ENCODE measurements around the gene CHD9NB.
"Not testable (repeated sequence)": the region's sequence is repeated elsewhere in the genome, so short reads cannot be mapped to it uniquely, and the experiment has no call there.

CHD9NB gene

GRCh38 chr16:53083119-53083518 lies 30.4 kb upstream of the CHD9NB start:
- no peak for DNase-seq

GRCh38 chr16:53082509-53082908 lies 29.8 kb upstream of the CHD9NB start:
- no peak for DNase-seq

GRCh38 chr16:53081686-53082407 lies 29.1 kb upstream of the CHD9NB start:
- no peak for DNase-seq

- DNase-seq, result no peak
Observed at GRCh38 chr16:53081032-53081424, 28.3 kb upstream of the CHD9NB start.

GRCh38 chr16:53080345-53081031 lies 27.8 kb upstream of the CHD9NB start:
- DNase-seq, result no peak

GRCh38 chr16:53078765-53079485 lies 26.2 kb upstream of the CHD9NB start:
- DNase-seq, result no peak

GRCh38 chr16:53078247-53078646 lies 25.6 kb upstream of the CHD9NB start:
- no peak for DNase-seq

GRCh38 chr16:53075461-53075860 lies 22.8 kb upstream of the CHD9NB start:
- not testable (repeated sequence) for DNase-seq

- not testable (repeated sequence) for DNase-seq
Observed at GRCh38 chr16:53074296-53074695, 21.6 kb upstream of the CHD9NB start.

GRCh38 chr16:53073022-53073421 lies 20.3 kb upstream of the CHD9NB start:
- DNase-seq, result no peak

GRCh38 chr16:53071748-53072301 lies 19.1 kb upstream of the CHD9NB start:
- no peak for DNase-seq

- DNase-seq, result no peak
Observed at GRCh38 chr16:53069772-53070171, 17.1 kb upstream of the CHD9NB start.

- no peak for DNase-seq
Observed at GRCh38 chr16:53068423-53068833, 15.7 kb upstream of the CHD9NB start.

GRCh38 chr16:53067675-53068074 lies 15.0 kb upstream of the CHD9NB start:
- DNase-seq, result no peak

GRCh38 chr16:53065461-53066061 lies 12.9 kb upstream of the CHD9NB start:
- DNase-seq, result no peak

- DNase-seq, result no peak
Observed at GRCh38 chr16:53064081-53064578, 11.4 kb upstream of the CHD9NB start.

- no peak for DNase-seq
Observed at GRCh38 chr16:53061701-53062159, 9.0 kb upstream of the CHD9NB start.

GRCh38 chr16:53061256-53061655 lies 8.6 kb upstream of the CHD9NB start:
- no peak for DNase-seq

- DNase-seq, result no peak
Observed at GRCh38 chr16:53059672-53060071, 7.0 kb upstream of the CHD9NB start.

- DNase-seq, result no peak
Observed at GRCh38 chr16:53058882-53059281, 6.2 kb upstream of the CHD9NB start.

GRCh38 chr16:53058441-53058840 lies 5.7 kb upstream of the CHD9NB start:
- DNase-seq, result no peak

GRCh38 chr16:53057658-53058057 lies 5.0 kb upstream of the CHD9NB start:
- DNase-seq, result no peak

GRCh38 chr16:53056392-53056881 lies 3.7 kb upstream of the CHD9NB start:
- DNase-seq, result no peak

Data from T-helper 9 cell (primary cell).